HG03060 (cell line): Measurements from ENCODE around the gene ZNF789.
"Not testable (repeated sequence)": the region's sequence is repeated elsewhere in the genome, so short reads cannot be mapped to it uniquely, and the experiment has no call there.

Source experiments
- ATAC-seq: cut with Tn5 transposase; IDR thresholded peaks from one replicate; pipeline ENCODE4 v1.9.1; 2021; ENCODE audit warnings: low read depth, moderate number of reproducible peaks; ENCODE audit not compliant: unreplicated experiment

Gene ZNF789

DNA sequence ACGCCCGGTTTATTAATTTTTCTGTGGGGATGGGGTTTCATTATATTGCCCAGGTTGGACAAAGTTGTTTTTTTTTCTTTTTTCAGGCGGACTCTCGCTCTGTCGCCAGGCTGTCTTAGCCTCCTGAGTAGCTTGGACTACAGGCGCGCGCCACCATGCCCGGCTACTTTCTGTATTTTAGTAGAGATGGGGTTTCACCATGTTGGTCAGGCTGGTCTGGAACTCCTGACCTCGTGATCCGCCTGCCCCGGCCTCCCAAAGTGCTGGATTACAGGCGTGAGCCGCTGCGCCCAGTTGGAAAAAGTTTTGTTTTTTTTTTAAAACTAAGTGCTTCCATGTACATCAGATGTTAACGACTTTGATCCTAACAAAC, 27.9 kb downstream of the ZNF789 start:
- no peak for ATAC-seq

DNA sequence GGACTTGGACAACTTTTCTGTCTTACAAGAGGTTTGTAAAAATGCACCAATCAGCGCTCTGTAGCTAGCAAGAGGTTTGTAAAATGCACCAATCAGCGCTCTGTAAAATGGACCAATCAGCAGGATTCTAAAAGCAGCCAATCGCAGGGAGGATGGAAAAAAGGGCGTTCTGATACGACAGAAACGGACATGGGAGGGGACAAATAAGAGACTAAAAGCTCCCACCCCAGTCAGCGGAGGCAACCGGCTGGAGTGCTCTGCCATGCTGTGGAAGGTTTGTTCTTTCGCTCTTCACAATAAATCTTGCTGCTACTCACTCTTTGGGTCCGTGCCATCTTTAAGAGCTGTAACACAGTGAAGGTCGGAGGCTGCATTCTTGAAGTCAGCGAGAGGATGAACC, 28.5 kb downstream of the ZNF789 start:
- ATAC-seq = not testable (repeated sequence)

DNA sequence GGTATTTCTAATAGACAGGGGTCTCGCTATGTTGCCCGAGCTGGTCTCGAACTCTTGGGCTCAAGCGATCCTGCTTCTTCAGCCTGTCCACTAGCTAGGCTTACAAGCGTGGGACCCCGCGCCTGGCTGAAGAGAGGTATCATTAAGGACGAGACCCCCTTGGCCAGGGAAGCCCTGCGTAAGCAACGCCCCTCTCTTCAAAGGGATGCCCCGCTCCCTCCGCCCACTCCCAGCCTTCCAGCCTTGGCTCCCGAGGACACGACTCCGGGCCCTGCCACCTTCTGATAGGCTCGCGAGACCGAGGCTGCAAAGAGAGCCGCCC, 31.6 kb downstream of the ZNF789 start:
- no peak for ATAC-seq

DNA sequence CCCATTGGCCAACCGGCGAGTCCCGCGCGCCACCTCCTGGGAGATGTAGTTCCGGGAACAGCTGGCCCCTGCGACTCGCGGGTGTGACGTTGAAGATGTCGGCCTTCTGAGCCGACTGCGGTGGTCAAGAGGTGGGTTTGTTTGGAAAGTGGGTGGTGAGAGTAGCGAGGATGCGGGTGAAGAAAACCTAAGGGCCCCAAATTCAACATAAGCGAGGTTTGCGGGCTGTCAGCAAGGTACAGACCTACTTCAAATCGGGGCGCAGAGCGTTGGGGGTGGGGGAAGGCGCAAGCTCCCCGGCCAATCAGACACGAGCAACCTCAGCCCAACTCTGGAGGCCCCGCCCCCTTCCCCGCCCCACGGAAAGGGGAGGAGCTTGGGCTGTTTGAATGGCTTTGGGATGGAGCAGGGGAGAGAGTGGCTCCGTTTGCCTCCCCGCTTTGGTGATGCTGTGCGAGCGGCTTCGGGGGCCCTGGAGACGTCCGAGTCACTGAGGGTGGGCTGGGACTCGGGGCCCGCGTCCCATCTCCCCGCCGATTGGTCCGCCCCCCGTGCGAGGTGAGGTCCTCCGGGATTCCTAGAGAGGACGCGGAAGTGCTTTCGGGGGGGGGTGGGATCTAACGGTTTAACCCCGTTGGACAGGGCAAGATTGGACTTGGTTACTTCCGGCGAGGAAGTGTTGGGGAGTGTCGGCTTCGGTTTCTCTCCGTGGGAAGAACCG, 32.1 kb downstream of the ZNF789 start, which contains the start of gene ZKSCAN5:
ZKSCAN5 (plus strand) TSS at position 60 of the 721 bp plus-strand sequence. CDS start 1,383 bp downstream, outside the sequence.
- ATAC-seq = peak; percentile 48

DNA sequence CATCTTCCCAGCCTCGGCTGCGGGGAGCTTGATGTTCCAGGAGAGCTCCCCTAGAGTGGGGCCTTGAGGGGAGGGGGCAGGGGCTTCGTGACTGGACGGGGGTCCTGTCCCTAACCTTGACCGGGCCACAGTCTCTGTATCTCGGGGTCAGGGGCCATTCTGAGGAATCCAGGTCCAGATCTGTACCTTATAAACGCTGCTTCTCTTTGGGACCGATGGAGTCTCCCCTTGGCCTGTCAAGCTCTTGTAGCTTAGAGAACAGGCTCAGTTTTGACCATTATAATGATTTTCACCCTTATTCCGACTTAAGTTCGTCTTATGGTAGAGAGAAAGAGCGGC, 32.6 kb downstream of the ZNF789 start:
- no peak for ATAC-seq

DNA sequence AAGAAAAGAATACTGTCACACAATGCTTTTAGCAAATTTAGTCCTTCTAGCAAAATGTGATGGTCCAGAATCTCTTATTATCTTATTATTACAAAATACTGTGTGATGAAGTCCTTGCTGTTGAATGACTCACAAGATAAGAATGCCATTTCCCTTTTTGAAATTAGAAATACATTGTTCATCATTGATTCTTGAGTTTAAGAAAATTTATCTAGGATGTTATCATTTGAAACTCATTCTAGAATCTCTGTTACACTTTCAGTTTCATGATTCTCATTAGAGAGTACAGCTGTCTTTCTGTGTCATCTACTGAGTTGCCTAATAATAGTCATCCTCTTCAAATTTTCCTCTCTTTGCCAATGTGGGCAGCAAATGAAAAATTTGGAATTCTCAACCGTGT, 41.4 kb downstream of the ZNF789 start:
- no peak for ATAC-seq

DNA sequence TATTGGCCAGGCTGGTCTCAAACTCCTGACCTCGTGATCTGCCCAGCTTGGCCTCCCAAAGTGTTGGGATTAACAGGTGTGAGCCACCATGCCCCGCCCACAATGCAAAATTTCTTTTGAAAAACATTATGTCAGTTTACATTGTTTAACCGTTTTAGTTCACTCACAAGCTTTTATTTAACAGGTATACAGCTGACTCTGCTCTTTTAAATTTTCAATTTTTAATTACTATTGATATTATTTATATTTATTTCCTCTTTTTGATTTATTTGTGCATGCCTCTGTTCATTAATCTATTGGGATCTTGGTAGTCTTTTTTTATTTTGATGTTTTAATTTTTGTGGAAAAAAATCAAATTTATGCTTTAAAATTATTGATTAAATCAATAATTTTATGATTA, 48.7 kb downstream of the ZNF789 start:
- no peak for ATAC-seq

DNA sequence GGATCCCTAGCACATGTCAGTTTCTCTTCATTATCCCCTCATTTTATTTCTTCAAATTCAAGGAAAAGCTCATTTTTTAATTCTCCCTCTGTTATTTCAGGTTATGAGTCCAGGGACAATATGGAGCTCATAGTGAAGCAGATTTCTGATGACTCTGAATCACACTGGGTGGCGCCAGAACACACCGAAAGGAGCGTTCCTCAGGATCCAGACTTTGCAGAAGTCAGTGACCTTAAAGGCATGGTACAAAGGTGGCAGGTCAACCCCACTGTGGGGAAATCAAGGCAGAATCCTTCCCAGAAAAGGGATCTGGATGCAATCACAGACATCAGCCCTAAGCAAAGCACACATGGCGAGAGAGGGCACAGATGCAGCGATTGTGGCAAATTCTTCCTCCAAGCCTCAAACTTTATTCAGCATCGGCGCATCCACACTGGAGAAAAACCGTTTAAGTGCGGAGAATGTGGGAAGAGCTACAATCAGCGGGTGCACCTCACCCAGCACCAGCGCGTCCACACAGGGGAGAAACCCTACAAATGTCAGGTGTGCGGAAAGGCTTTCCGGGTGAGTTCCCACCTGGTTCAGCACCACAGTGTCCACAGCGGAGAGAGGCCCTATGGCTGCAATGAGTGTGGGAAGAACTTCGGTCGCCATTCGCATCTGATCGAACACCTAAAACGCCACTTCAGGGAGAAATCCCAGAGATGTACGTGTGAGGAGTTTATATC, 53.2 kb downstream of the ZNF789 start:
- no peak for ATAC-seq

DNA sequence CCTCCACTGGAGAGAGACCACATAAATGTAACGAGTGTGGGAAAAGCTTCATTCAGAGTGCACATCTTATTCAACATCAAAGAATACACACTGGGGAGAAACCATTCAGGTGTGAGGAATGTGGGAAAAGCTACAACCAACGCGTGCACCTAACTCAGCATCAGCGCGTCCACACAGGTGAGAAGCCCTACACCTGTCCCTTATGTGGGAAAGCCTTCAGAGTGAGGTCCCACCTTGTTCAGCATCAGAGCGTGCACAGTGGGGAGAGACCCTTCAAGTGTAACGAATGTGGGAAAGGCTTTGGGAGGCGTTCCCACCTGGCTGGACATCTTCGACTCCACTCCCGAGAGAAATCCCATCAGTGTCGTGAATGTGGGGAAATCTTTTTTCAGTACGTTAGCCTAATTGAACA, 58.7 kb downstream of the ZNF789 start:
- ATAC-seq = no peak

DNA sequence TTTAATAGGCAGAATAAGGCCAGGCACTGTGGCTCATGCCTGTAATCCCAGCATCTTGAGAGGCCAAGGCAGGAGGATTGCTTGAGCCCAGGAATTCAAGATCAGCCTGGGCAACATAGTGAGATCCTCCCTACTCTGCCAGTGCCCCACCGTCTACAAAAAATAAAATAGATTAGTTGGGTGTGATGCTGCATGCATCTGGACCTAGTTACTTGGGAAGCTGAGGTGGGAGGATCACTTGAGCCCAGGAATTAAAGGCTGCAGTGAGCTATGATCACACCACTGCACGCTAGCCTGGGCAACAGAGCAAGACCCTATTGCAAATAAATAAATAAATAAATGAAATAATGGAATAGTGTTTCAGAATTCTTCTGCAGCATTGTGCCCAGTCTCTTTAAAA, 63.0 kb downstream of the ZNF789 start:
- no peak for ATAC-seq
